ENCODE measurements around the gene RAB3A.

The RAB3A gene

DNA sequence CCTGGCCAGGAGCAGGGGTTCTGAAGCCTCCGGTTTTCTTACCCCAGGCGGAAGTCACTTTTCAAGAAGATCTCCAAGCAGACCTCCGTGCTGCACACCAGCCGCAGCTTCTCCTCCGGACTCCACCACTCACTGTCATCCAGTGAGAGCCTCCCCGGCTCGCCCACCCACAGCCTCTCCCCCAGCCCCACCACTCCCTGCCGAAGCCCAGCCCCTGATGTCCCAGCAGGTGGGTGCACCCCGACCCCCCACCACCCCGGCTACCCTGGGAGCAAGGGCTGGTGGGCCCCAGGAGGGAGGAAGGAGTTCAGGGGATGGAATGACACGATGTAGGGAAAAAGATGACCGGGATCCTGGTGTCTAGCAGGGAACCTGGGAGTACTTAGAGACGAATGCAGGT lies 56.4 kb downstream of the RAB3A start:
- DNase-seq = no peak

All from right hindlimb (tissue), 1 donor.